ENCODE measurements around the gene WDTC1. TPM values are rescaled to one million over a fixed set of nuclear protein-coding genes. Genes with fewer than 3 reads are reported as not detected.

The WDTC1 gene
- polyA plus RNA-seq, 1 donor (not counting 4 experiments of a cell fraction or from before 2014, with no cell fraction given): 5.1 TPM

GRCh38 chr1:27253596-27253995 lies 19.2 kb downstream of the WDTC1 start:
- H4K20me1 ChIP-seq (ENCODE audit: control insufficient read depth, extremely low read depth, insufficient read depth, low read length): no peaks in the 10 kb centered on the region
- TF ChIP-seq, protein P1, sequence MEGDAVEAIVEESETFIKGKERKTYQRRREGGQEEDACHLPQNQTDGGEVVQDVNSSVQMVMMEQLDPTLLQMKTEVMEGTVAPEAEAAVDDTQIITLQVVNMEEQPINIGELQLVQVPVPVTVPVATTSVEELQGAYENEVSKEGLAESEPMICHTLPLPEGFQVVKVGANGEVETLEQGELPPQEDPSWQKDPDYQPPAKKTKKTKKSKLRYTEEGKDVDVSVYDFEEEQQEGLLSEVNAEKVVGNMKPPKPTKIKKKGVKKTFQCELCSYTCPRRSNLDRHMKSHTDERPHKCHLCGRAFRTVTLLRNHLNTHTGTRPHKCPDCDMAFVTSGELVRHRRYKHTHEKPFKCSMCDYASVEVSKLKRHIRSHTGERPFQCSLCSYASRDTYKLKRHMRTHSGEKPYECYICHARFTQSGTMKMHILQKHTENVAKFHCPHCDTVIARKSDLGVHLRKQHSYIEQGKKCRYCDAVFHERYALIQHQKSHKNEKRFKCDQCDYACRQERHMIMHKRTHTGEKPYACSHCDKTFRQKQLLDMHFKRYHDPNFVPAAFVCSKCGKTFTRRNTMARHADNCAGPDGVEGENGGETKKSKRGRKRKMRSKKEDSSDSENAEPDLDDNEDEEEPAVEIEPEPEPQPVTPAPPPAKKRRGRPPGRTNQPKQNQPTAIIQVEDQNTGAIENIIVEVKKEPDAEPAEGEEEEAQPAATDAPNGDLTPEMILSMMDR (optimal IDR thresholded peaks at IDR 0.05 in 1 of 3, IDR thresholded peaks at IDR 0.05 in 1 of 3, conservative IDR thresholded peaks at IDR 0.05 in 1 of 3; ENCODE audit: extremely low read depth in 1 of 3, insufficient read depth in 2 of 3, low read length in 3 of 3): no peak
- no peak for TF ChIP-seq EZH2 (IDR thresholded peaks at IDR 0.05; ENCODE audit: low read length)
- dilution Hi-C loops (cut with MboI; ENCODE audit: extremely low pct_ligation_motif_present, low sequenced_read_pairs): no loop called here

GRCh38 chr1:27255136-27255535 lies 20.7 kb downstream of the WDTC1 start:
- H3K27me3 ChIP-seq (ENCODE audit: control insufficient read depth, extremely low read depth, insufficient read depth, low read length): no peaks in the 10 kb centered on the region
- dilution Hi-C loops (cut with MboI; ENCODE audit: extremely low pct_ligation_motif_present, low sequenced_read_pairs): no loop called here
- H3K27ac ChIP-seq (ENCODE audit: control insufficient read depth, insufficient read depth, low read length): no peak overlapping the region
- DNase-seq (ENCODE audit: low read depth, low spot score) (no peak), FAIRE-seq (no peak)
- no peaks in the 10 kb centered on the region for H3K79me2 ChIP-seq (ENCODE audit: control insufficient read depth, insufficient read depth, low read length)
- no peaks in the 10 kb centered on the region for H3K36me3 ChIP-seq (ENCODE audit: control insufficient read depth in 2 of 2, extremely low read depth in 1 of 2, insufficient read depth in 2 of 2, low read length in 2 of 2)
- no peak for TF ChIP-seq EZH2 (IDR thresholded peaks at IDR 0.05; ENCODE audit: low read length)
- TF ChIP-seq, protein P1 (optimal IDR thresholded peaks at IDR 0.05 in 1 of 3, IDR thresholded peaks at IDR 0.05 in 1 of 3, conservative IDR thresholded peaks at IDR 0.05 in 1 of 3; ENCODE audit: extremely low read depth in 1 of 3, insufficient read depth in 2 of 3, low read length in 3 of 3): no peak
- no peak overlapping the region for H2AFZ ChIP-seq (ENCODE audit: control insufficient read depth, low read length)
- H3K9me3 ChIP-seq (ENCODE audit: control insufficient read depth, low read depth, low read length): no peaks in the 10 kb centered on the region
- H4K20me1 ChIP-seq (ENCODE audit: control insufficient read depth, extremely low read depth, insufficient read depth, low read length): no peaks in the 10 kb centered on the region
- H3K9ac ChIP-seq (ENCODE audit: control insufficient read depth, extremely low read depth, insufficient read depth, low read length): no peak overlapping the region
- no peaks in the 10 kb centered on the region for H3K9me1 ChIP-seq (ENCODE audit: control insufficient read depth, extremely low read depth, insufficient read depth, low read length)
- H3K4me1 ChIP-seq (ENCODE audit: control insufficient read depth, extremely low read depth, insufficient read depth, low read length): no peaks in the 10 kb centered on the region
- H3K4me3 ChIP-seq (ENCODE audit: control insufficient read depth in 2 of 3, extremely low read depth in 1 of 3, insufficient read depth in 2 of 3, low read depth in 1 of 3, low read length in 3 of 3): no peak overlapping the region
- no peak overlapping the region for H3K4me2 ChIP-seq (ENCODE audit: control insufficient read depth, extremely low read depth, insufficient read depth, low read depth, low read length)

More at GRCh38 chr1:27253596-27253995, 19.2 kb downstream of the WDTC1 start:
- Histone ChIP-seq H3K4me1 (ENCODE audit: control insufficient read depth, extremely low read depth, insufficient read depth, low read length) (no peaks in the 10 kb centered on the region), H3K27me3 (ENCODE audit: control insufficient read depth, extremely low read depth, insufficient read depth, low read length) (no peaks in the 10 kb centered on the region), H2AFZ (ENCODE audit: control insufficient read depth, low read length) (no peak overlapping the region), H3K9me3 (ENCODE audit: control insufficient read depth, low read depth, low read length) (no peaks in the 10 kb centered on the region), H3K27ac (ENCODE audit: control insufficient read depth, insufficient read depth, low read length) (no peak overlapping the region), H3K36me3 (ENCODE audit: control insufficient read depth in 2 of 2, extremely low read depth in 1 of 2, insufficient read depth in 2 of 2, low read length in 2 of 2) (no peaks in the 10 kb centered on the region), H3K4me3 (ENCODE audit: control insufficient read depth in 2 of 3, extremely low read depth in 1 of 3, insufficient read depth in 2 of 3, low read depth in 1 of 3, low read length in 3 of 3) (no peak overlapping the region), H3K79me2 (ENCODE audit: control insufficient read depth, insufficient read depth, low read length) (no peaks in the 10 kb centered on the region), H3K9me1 (ENCODE audit: control insufficient read depth, extremely low read depth, insufficient read depth, low read length) (no peaks in the 10 kb centered on the region), H3K9ac (ENCODE audit: control insufficient read depth, extremely low read depth, insufficient read depth, low read length) (no peak overlapping the region), H3K4me2 (ENCODE audit: control insufficient read depth, extremely low read depth, insufficient read depth, low read depth, low read length) (no peak overlapping the region)
- DNase-seq (ENCODE audit: low read depth, low spot score) (no peak), FAIRE-seq (no peak)
